Right forelimb (tissue), 1 donor: ENCODE results near the gene GPR137B.
"Not testable (repeated sequence)": the region's sequence is repeated elsewhere in the genome, so short reads cannot be mapped to it uniquely, and the experiment has no call there.

ENCODE experiments used
- DNase-seq: peaks from one replicate; pipeline ENCODE4 v3.0.0-alpha.2; 2018

The GPR137B gene

GRCh38 chr1:236161755-236162154, 19.4 kb downstream of the GPR137B start:
- DNase-seq: not testable (repeated sequence)

GRCh38 chr1:236163463-236164153, 21.3 kb downstream of the GPR137B start:
- no peak for DNase-seq

GRCh38 chr1:236164273-236164672, 21.9 kb downstream of the GPR137B start:
- no peak for DNase-seq

GRCh38 chr1:236165238-236165981, 23.1 kb downstream of the GPR137B start:
- no peak for DNase-seq

DNA sequence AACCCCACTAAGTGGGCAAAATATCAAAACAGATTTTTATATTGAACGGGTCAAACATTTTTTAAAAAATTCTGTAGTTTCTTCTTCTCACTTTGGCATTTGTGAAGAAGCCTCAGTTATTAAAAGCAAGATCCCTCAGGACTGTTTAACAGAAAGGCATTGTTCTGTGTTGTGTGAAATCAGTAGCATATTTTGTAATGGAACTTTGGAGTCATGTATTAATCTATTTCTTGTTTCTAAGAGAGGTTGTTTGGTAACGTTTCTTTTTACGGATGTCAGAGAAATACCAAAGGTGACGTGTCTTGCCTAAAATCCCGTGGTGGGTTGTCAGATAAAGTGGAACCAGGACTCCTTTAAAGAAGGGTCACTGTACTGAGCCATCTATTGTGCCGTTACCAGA, 23.7 kb downstream of the GPR137B start:
- no peak for DNase-seq

GRCh38 chr1:236167154-236167553, 24.8 kb downstream of the GPR137B start:
- DNase-seq: no peak

DNA sequence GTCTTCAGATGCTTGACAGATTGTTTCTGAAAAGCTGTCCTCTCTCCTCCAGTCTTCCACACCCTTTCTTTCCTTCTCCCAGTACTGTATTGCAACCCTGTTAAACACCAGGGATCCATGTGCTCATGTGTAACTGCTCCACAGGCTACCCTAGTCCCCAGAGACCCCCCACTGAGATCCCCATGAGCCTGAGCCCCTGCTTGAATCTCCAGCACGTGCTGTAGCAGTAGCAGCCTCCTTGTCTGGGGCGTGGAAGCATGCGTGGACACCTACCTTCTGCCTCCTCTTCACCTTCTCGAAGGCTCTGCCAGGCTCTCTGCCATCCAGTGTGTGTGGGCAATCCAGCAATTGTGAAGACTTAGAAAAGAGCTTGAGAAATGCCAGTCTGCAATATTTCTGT, 25.2 kb downstream of the GPR137B start:
- DNase-seq: no peak

DNA sequence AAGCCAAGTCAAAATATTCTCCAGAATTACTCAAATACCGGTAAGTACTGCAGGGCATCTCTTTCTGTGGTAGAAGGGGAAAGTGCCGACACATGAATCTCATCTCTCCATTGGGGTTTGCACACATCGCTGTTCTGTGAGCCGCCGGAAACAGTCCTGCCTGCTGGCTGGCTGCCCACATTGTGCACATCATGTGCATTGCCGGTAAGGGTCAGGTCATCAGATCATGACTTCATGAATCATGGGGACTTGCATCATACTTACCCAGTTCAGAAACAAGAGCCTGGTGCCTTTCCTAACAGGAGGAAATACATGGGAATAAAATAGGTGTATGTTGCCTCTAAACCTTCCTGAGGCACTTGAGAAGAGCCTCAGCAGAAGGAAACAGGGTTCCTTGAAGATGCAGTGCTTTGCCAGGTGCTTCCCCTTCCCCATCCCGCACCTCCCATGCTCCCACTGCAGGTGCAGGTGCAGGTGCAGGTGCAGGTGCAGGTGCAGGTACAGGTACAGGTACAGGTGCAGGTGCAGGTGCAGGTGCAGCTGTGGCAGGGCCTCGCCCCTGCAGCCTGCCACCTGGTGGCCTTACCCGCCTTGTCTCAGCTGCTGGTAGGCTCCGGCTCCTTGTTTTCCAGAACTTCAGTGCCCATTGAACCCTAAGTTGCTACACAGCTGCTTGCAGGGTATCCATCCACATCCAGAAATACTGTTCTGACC, 26.5 kb downstream of the GPR137B start:
- no peak for DNase-seq

DNA sequence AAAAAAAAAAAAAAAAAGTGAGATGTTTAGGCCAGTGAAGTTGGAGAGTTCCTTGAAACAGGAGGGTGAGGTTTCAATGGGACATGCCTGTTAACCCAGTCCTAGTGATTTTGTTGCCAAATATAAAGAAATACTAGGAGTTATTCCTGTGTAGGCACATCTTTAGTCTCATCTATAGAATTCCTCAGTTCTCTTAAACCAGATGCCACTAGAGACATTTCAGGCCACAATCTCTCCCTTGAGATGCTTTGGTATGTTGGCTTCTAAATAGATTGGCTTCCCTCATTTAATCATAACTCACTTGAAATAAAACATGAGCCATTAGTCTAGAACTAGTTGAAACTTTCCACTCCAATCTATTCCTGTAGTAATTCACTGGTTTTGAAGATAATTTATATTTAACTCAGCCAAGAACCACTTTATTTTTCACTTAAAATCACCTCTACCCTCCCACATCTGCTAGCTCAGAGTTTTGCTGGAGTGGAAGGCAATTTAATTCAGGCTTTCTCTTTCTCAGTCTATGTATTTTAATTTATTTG, 29.8 kb downstream of the GPR137B start:
- DNase-seq: no peak

DNA sequence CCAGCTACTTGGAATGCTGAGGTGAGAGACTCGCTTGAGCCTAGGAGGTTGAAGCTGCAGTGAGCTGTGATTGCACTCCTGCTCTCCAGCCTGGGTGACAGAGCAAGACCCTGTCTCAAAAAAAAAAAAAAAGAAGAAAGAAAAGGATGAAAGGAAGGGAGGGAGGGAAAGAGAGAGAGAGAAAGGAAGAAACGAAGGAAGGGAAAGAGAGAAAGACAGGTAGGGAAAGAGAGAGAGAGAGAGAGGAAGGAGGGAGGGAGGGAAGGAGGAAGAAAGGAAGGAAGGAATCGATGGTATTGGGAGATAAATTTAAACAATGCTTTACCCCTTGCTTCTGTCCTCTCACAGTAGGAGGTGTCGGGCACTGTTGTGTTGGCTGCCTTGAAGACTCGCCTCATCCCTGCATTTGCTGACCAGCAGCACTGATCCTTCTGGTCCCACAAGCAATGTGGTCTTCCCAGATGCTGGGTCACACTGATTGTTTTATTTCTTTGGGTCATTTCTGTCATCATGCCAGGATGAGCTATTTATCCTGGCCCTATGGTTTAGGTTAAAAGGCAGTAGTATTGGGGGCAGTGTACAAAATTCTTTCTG, 30.9 kb downstream of the GPR137B start:
- no peak for DNase-seq

- DNase-seq: no peak
These were observed 33.5 kb downstream of the GPR137B start for GRCh38 chr1:236175642-236176336.

GRCh38 chr1:236176337-236177336, 34.3 kb downstream of the GPR137B start:
- DNase-seq: no peak

DNA sequence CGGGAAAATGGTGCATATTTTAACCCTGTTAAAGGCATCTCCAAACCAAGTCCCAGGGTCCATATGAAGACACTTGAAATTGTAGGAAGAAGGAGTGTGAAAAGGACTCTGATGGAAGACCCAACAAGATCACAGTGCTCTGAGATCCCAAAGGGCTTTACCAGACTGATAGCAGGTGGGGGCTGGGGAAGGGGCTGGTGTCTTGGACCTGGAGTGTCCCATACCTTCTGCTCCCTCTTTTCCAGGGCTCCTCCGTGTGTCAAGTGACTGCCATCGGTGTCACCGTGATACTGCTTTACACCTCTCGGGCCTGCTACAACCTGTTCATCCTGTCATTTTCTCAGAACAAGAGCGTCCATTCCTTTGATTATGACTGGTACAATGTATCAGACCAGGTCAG, 37.3 kb downstream of the GPR137B start:
- DNase-seq: no peak

GRCh38 chr1:236181059-236181458, 38.7 kb downstream of the GPR137B start:
- no peak for DNase-seq

- no peak for DNase-seq
These were observed 43.3 kb downstream of the GPR137B start for GRCh38 chr1:236185687-236186086.

- DNase-seq: not testable (repeated sequence)
These were observed 44.1 kb downstream of the GPR137B start for GRCh38 chr1:236186471-236186870.

DNA sequence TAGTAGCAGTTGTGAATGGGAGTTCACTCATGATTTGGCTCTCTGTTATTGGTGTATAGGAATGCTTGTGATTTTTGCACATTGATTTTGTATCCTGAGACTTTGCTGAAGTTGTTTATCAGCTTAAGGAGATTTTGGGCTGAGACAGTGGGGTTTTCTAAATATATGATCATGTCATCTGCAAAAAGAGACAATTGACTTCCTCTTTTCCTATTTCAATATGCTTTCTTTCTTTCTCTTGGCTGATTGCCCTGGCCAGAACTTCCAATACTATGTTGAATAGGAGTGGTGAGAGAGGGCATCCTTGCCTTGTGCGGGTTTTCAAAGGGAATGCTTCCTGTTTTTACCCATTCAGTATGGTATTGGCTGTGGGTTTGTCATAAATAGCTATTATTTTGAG, 45.7 kb downstream of the GPR137B start:
- DNase-seq: not testable (repeated sequence)

DNA sequence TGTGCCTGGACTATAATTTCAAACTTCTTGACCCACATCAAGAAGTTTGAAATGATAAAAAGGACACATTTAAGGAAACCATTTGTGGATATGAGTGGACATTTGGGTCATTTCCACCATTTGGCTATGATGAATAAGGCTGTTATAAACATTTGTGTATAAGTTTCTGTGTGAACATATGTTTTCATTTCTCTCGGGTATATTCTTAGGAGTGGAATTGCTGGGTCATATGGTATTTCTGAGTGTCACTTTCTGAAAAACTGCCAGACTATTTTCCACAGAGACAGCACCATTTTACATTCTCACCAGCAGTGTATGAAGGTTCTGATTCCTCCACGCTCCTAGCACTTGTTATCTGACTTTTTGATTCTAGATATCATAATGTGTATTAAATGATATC, 50.8 kb downstream of the GPR137B start:
- no peak for DNase-seq

- DNase-seq: no peak
These were observed 58.6 kb downstream of the GPR137B start for GRCh38 chr1:236200925-236201324.

DNA sequence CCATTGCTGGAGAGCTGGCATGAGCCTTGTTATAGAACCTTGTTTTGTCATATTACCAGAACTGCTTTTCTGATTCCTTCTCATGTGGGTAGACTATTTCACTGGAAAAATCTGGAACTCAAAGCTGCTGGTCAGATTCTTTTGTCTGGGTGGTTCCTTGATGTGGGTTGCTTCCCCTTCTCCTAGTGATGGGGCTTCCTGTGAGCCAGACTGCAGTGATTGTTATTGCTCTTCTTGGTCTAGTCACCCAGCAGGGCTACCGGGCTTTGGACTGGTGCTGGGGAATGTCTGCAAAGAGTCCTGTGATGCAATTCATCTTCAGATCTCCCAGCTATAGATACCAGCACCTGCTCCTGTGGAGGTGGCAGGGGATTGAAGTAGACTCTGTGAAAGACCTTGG, 59.4 kb downstream of the GPR137B start:
- DNase-seq: no peak

DNA sequence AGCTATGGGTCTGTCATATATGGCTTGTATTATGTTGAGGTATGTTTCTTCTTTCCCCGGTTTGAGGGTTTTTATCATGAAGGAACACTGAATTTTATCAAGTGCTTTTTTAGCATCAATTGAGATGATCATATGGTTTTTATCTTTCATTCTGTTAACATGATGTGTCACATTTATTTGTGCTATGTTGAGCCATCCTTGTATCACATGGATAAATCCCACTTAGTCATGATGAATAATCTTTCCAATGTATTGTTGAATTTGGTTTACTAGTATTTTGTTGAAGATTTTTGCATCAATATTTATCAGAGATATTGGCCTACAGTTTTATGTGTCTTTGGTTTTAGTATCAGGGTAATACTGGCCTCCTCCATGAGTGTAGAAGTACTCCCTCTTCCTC, 61.7 kb downstream of the GPR137B start:
- no peak for DNase-seq
